Thyroid gland (tissue), 4 donors: ENCODE measurements around the gene ARHGAP10.

ENCODE experiments used
- CTCF ChIP-seq, 6 experiments: fragments of 200-600 bp in 3 of 6; fragments of 450-650 bp in 3 of 6; sonication (generic) in 3 of 6; IDR thresholded peaks; one replicate each; pipeline ENCODE4 v1.5.1; 2016 to 2019; ENCODE audit warnings: antibody characterized with exemption in 6 of 6, mild to moderate bottlenecking in 2 of 6, inconsistent platforms in 1 of 6, moderate library complexity in 1 of 6
- POLR2A ChIP-seq, 2 donors: fragments of 450-650 bp; IDR thresholded peaks; one replicate each; pipeline ENCODE4 v1.6.1; 2017; ENCODE audit warnings: antibody characterized with exemption in 2 of 2, mild to moderate bottlenecking in 2 of 2, moderate library complexity in 1 of 2

- TF ChIP-seq POLR2A (IDR thresholded peaks at IDR 0.05) (no peak), CTCF (IDR thresholded peaks at IDR 0.05) (no peak)
Observed at GRCh38 chr4:147836807-147837206, 104.9 kb downstream of the ARHGAP10 start.
